ACC112 (cell line): ENCODE measurements around the gene PLB1.

Experiments
- H2AFZ ChIP-seq: fragments of 200-600 bp; sonication (generic); one replicate; pipeline ENCODE4 v1.6.0; 2017; ENCODE audit warnings: antibody characterized with exemption, low read length; ENCODE audit not compliant: unreplicated experiment
- H3K27ac ChIP-seq: fragments of 200-600 bp; sonication (generic); 2 replicates; pipeline ENCODE4 v1.5.1; 2014; ENCODE audit warnings: low read depth, mild to moderate bottlenecking, antibody characterized with exemption, low read length, moderate library complexity
- H3K27me3 ChIP-seq: fragments of 200-600 bp; sonication (generic); 2 replicates; pipeline ENCODE4 v1.6.1; 2014; ENCODE audit warnings: mild to moderate bottlenecking, antibody characterized with exemption, low read length, moderate library complexity, mixed read lengths; ENCODE audit not compliant: insufficient read depth
- H3K36me3 ChIP-seq: fragments of 200-600 bp; sonication (generic); 2 replicates; pipeline ENCODE4 v1.6.1; 2016; ENCODE audit warnings: mild to moderate bottlenecking, antibody characterized with exemption, low read length, moderate library complexity, mixed read lengths; ENCODE audit not compliant: insufficient read depth
- H3K4me1 ChIP-seq: fragments of 200-600 bp; sonication (generic); one replicate; pipeline ENCODE4 v1.6.1; 2016; ENCODE audit warnings: low read length, mixed read lengths; ENCODE audit not compliant: insufficient read depth, unreplicated experiment, control insufficient read depth
- H3K4me3 ChIP-seq: fragments of 200-600 bp; sonication (generic); 2 replicates; pipeline ENCODE4 v1.5.1; 2014; ENCODE audit warnings: mild to moderate bottlenecking, low read depth, low read length
- H3K79me2 ChIP-seq: fragments of 200-600 bp; sonication (generic); one replicate; pipeline ENCODE4 v1.6.0; 2016; ENCODE audit warnings: low read length; ENCODE audit not compliant: control insufficient read depth, unreplicated experiment, insufficient read depth

PLB1 gene

GRCh38 chr2:28591711-28592335, 96.0 kb downstream of the PLB1 start:
- H3K79me2 ChIP-seq = no peaks in the 10 kb centered on the region
- H3K4me3 ChIP-seq = no peak overlapping the region
- peaks cover 24% of the 10 kb centered on the region for H3K4me1 ChIP-seq
- H3K36me3 ChIP-seq = no peaks in the 10 kb centered on the region
- no peak overlapping the region for H3K27ac ChIP-seq
- H2AFZ ChIP-seq = no peak overlapping the region
- no peaks in the 10 kb centered on the region for H3K27me3 ChIP-seq

GRCh38 chr2:28592481-28592880, 96.6 kb downstream of the PLB1 start:
- Histone ChIP-seq H3K27me3 (no peaks in the 10 kb centered on the region), H3K79me2 (no peaks in the 10 kb centered on the region), H3K27ac (no peak overlapping the region), H3K4me3 (no peak overlapping the region), H3K4me1 (peaks cover 24% of the 10 kb centered on the region), H3K36me3 (no peaks in the 10 kb centered on the region), H2AFZ (no peak overlapping the region)

DNA sequence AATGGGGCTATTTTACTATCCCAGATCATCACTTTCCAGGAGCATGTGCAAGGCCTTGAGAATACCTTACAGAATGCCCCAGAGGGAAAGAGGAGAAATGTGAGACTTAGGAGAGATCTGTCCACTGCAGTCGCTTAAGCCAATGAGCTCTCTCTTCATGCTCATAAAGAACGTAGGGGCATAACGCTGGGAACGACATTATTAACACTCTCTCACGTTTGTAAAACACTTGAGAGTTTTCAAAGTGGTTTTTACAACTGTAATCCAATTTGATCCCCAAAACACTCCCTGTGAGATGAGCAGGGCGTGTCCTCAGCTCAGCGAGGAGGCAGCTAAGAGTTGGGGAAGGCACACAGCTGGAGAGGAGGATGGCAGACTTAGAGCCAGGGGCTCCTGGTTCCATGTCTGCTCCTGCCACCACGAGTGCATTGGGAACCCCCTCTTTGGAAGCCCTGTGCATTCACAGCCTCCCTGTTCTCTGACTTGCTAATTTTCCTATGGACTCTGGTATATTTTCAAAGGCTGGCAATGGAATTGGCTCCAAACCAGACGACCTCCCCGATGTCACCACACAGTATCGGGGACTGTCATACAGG, 97.4 kb downstream of the PLB1 start:
- Histone ChIP-seq H2AFZ (no peak overlapping the region), H3K27ac (no peak overlapping the region), H3K4me1 (peaks cover 18% of the 10 kb centered on the region), H3K79me2 (no peaks in the 10 kb centered on the region), H3K4me3 (no peak overlapping the region), H3K27me3 (no peaks in the 10 kb centered on the region), H3K36me3 (no peaks in the 10 kb centered on the region)

GRCh38 chr2:28594000-28594331, 98.1 kb downstream of the PLB1 start:
- peaks cover 17% of the 10 kb centered on the region for H3K4me1 ChIP-seq
- no peak overlapping the region for H3K4me3 ChIP-seq
- H2AFZ ChIP-seq = peak overlapping the region; percentile 50
- no peaks in the 10 kb centered on the region for H3K36me3 ChIP-seq
- no peaks in the 10 kb centered on the region for H3K79me2 ChIP-seq
- H3K27me3 ChIP-seq = no peaks in the 10 kb centered on the region
- no peak overlapping the region for H3K27ac ChIP-seq

DNA sequence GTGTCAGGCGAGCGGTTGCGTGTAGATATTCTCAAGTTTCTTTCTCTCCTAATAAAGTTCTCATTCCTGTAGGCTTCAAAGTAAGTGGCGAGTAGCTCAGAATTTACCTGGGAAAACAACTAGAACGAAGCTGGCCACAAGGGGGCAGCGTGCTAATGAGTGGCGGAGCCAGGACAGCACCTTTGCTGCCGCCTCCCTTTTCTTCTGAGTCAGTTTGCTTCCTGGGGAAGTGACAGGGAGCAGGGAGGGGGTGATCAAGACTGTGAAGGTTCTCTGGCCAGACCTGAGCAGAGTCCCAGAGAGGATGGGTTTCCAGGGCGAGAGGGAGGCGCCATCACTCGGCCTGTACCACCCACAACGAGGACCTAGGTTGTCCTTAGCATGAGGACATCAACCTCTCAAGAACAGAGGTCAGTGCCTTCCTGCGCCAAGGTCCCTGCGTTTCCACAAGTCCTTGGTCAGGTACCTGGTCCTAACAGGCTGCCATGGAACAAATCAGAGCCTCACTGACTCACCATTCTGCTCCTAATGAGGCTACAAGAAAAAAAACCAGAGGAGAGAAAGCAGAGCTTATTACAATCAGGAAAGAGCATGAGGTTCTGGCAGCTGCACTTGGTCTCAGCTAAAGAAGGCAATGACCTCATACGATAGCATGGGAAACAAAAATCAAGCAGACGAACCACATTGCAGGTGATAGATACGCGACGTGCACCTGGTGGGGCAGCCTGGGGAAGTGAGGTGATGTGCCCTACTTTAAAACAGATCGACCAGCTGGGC, 98.7 kb downstream of the PLB1 start:
- no peak overlapping the region for H3K4me3 ChIP-seq
- H2AFZ ChIP-seq = peak overlapping the region; percentile 74
- no peaks in the 10 kb centered on the region for H3K79me2 ChIP-seq
- H3K27ac ChIP-seq = no peak overlapping the region; the same call in 1 of the 2 replicates
- H3K4me1 ChIP-seq = peaks cover 17% of the 10 kb centered on the region
- H3K36me3 ChIP-seq = no peaks in the 10 kb centered on the region
- no peaks in the 10 kb centered on the region for H3K27me3 ChIP-seq

GRCh38 chr2:28595323-28595722, 99.5 kb downstream of the PLB1 start:
- Histone ChIP-seq H3K36me3 (no peaks in the 10 kb centered on the region), H3K4me1 (peaks cover 17% of the 10 kb centered on the region), H2AFZ (no peak overlapping the region), H3K79me2 (no peaks in the 10 kb centered on the region), H3K27me3 (no peaks in the 10 kb centered on the region), H3K27ac (no peak overlapping the region), H3K4me3 (no peak overlapping the region)

- H3K79me2 ChIP-seq = no peaks in the 10 kb centered on the region
- H3K27ac ChIP-seq = no peak overlapping the region
- H2AFZ ChIP-seq = no peak overlapping the region
- H3K36me3 ChIP-seq = no peaks in the 10 kb centered on the region
- peaks cover 17% of the 10 kb centered on the region for H3K4me1 ChIP-seq
- H3K27me3 ChIP-seq = no peaks in the 10 kb centered on the region
- no peak overlapping the region for H3K4me3 ChIP-seq
Measured at GRCh38 chr2:28598484-28598883, 102.6 kb downstream of the PLB1 start.

- Histone ChIP-seq H3K4me3 (no peak overlapping the region), H2AFZ (no peak overlapping the region), H3K27ac (no peak overlapping the region), H3K79me2 (no peaks in the 10 kb centered on the region), H3K4me1 (peaks cover 8% of the 10 kb centered on the region), H3K36me3 (no peaks in the 10 kb centered on the region), H3K27me3 (no peaks in the 10 kb centered on the region)
Measured at GRCh38 chr2:28600181-28600580, 104.3 kb downstream of the PLB1 start.

GRCh38 chr2:28601616-28602015, 105.8 kb downstream of the PLB1 start:
- Histone ChIP-seq H3K36me3 (no peaks in the 10 kb centered on the region), H3K27me3 (no peaks in the 10 kb centered on the region), H2AFZ (no peak overlapping the region), H3K79me2 (no peaks in the 10 kb centered on the region), H3K4me3 (no peak overlapping the region), H3K4me1 (peaks cover 2% of the 10 kb centered on the region), H3K27ac (no peak overlapping the region)

- Histone ChIP-seq H3K79me2 (no peaks in the 10 kb centered on the region), H3K36me3 (no peaks in the 10 kb centered on the region), H3K4me3 (no peak overlapping the region), H3K27ac (no peak overlapping the region), H3K4me1 (no peaks in the 10 kb centered on the region), H2AFZ (no peak overlapping the region), H3K27me3 (no peaks in the 10 kb centered on the region)
Measured at GRCh38 chr2:28602136-28602660, 106.3 kb downstream of the PLB1 start.
